Dermis microvascular lymphatic vessel endothelial cell (primary cell): Measurements from ENCODE around the gene SPIC. TPM values are rescaled to one million over a fixed set of nuclear protein-coding genes. Genes with fewer than 3 reads are reported as not detected.

Source experiments
- DNase-seq, 2 donors: peaks; one replicate each; pipeline versions ENCODE4 v3.0.0 to v3.0.0-alpha.2; 2010; ENCODE audit warnings: low read depth in 2 of 2
- total RNA-seq: library from RNA; depleted of rRNA; stranded (reverse); fragments of >200 nt; gene quantifications from 2 replicates; pipeline ENCODE4 v1.2.1, GENCODE V29; 2014

Gene SPIC
- total RNA-seq, 1 donor from 2014 or later: not detected

DNA sequence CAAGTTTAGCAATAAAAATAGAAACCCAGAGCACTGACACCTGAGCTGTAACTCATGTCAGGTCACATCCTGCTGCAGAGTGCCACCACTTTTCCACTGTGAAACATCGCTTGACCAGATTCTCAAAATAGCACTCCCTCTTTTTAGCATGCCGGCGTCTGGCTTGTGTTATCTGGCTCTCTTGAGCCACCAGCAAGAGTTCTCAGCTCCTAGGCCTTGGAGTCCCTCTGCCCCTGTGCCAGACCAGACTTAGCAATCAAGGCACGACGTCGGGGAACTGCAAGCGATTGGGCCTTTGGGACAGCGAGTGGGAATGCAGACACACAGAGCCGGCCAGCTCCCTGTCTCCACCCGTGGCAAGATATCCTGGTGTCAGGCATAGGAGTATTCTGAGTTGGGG, 52.5 kb downstream of the SPIC start:
- DNase-seq: no peak

GRCh38 chr12:101536069-101536674, 61.0 kb downstream of the SPIC start:
- no peak for DNase-seq

Other genes starting within 250 kb of the SPIC start
- 15.7 TPM in 2 replicates for gene UTP20, start 195.2 kb upstream of the SPIC start, total RNA-seq
- 39.8 and 44.8 TPM in 2 replicates for gene ARL1, start 67.6 kb upstream of the SPIC start, total RNA-seq
- gene MYBPC1, start 119.6 kb downstream of the SPIC start, total RNA-seq: not detected in 2 replicates
- 18.2 and 27.4 TPM in 2 replicates for gene CHPT1, start 222.3 kb downstream of the SPIC start, total RNA-seq